HG02610 (cell line): ENCODE results near the gene IDH3A.

Experiments used
- ATAC-seq: cut with Tn5 transposase; IDR thresholded peaks from one replicate; pipeline ENCODE4 v1.9.1; 2021; ENCODE audit warnings: mild to moderate bottlenecking, moderate library complexity; ENCODE audit not compliant: unreplicated experiment

The IDH3A gene

GRCh38 chr15:78201281-78202190, 52.4 kb downstream of the IDH3A start:
- ATAC-seq, result no peak

GRCh38 chr15:78203346-78204225, 54.4 kb downstream of the IDH3A start:
- no peak for ATAC-seq

- no peak for ATAC-seq
Measured at GRCh38 chr15:78204351-78205309, 55.5 kb downstream of the IDH3A start.

GRCh38 chr15:78205337-78205736, 56.2 kb downstream of the IDH3A start:
- no peak for ATAC-seq

- no peak for ATAC-seq
Measured at GRCh38 chr15:78205856-78206255, 56.7 kb downstream of the IDH3A start.

- no peak for ATAC-seq
Measured at GRCh38 chr15:78206326-78207109, 57.4 kb downstream of the IDH3A start.

GRCh38 chr15:78207110-78207458, 57.9 kb downstream of the IDH3A start:
- no peak for ATAC-seq

- no peak for ATAC-seq
Measured at GRCh38 chr15:78207641-78208340, 58.6 kb downstream of the IDH3A start.

- no peak for ATAC-seq
Measured at GRCh38 chr15:78208341-78208844, 59.2 kb downstream of the IDH3A start.

GRCh38 chr15:78208887-78209645, 59.9 kb downstream of the IDH3A start:
- ATAC-seq, result no peak

- no peak for ATAC-seq
Measured at GRCh38 chr15:78209646-78210348, 60.6 kb downstream of the IDH3A start.

GRCh38 chr15:78210349-78210717, 61.2 kb downstream of the IDH3A start:
- no peak for ATAC-seq

- no peak for ATAC-seq
Measured at GRCh38 chr15:78211189-78211921, 62.2 kb downstream of the IDH3A start.

- ATAC-seq, result no peak
Measured at GRCh38 chr15:78212008-78212407, 62.8 kb downstream of the IDH3A start.

GRCh38 chr15:78212546-78213424, 63.6 kb downstream of the IDH3A start:
- no peak for ATAC-seq

- ATAC-seq, result no peak
Measured at GRCh38 chr15:78213425-78213750, 64.2 kb downstream of the IDH3A start.
